AG10803 (cell line): Measurements from ENCODE around the gene SGCD.

Experiments
- DNase-seq: peaks from one replicate; pipeline ENCODE4 v3.0.0; 2010; ENCODE audit warnings: low read depth
- H3K4me3 ChIP-seq: 2 replicates; pipeline ENCODE4 v1.5.1; 2011; ENCODE audit warnings: mild to moderate bottlenecking, low read length, control low read depth
- TF ChIP-seq, protein P1 (sequence below): conservative IDR thresholded peaks from 2 replicates; pipeline ENCODE4 v1.5.1; 2011; ENCODE audit warnings: mild to moderate bottlenecking, low read length, control low read depth, inconsistent platforms

Gene SGCD

DNA sequence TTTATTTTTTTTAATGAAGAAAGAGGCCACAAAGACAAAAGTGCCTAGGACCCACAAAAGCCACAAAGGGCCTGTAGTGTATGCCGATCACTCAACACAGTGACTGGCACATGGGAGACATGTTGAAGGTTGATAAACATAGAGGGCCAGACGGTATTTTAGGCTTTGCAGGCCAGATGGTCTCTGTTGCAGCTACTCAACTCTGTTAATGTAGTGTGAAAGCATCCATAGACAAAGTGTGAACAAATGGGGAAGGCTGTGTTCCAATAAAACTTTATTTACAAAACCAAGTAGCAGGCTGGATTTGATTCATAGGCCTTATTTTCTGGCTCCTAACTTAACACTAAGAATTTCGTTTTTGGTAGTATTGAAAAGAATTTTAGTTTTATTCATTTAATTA, 139.9 kb downstream of the SGCD start:
- no peak for DNase-seq
- TF ChIP-seq, protein P1, sequence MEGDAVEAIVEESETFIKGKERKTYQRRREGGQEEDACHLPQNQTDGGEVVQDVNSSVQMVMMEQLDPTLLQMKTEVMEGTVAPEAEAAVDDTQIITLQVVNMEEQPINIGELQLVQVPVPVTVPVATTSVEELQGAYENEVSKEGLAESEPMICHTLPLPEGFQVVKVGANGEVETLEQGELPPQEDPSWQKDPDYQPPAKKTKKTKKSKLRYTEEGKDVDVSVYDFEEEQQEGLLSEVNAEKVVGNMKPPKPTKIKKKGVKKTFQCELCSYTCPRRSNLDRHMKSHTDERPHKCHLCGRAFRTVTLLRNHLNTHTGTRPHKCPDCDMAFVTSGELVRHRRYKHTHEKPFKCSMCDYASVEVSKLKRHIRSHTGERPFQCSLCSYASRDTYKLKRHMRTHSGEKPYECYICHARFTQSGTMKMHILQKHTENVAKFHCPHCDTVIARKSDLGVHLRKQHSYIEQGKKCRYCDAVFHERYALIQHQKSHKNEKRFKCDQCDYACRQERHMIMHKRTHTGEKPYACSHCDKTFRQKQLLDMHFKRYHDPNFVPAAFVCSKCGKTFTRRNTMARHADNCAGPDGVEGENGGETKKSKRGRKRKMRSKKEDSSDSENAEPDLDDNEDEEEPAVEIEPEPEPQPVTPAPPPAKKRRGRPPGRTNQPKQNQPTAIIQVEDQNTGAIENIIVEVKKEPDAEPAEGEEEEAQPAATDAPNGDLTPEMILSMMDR, result no peak
- no peak overlapping the region for H3K4me3 ChIP-seq

DNA sequence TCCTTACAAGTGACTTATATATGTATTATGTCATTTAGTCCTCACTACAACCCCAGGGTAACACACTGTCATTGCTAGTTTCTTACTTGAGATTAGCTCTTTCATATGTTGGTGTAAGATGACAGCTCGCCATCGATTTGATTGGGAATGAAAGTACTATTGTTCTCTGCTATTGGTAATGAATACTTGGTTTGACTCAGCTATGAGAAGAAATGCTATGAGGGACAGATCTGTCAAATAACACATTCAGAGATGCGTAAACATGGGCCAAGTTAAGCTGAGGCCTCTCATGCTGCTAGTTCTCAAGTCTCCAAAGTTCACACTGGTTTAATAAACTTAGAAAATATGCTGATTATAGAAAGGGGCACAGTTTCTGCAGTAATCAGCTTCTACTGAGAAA, 142.7 kb downstream of the SGCD start:
- DNase-seq, result no peak
- TF ChIP-seq, protein P1, result no peak
- no peak overlapping the region for H3K4me3 ChIP-seq

DNA sequence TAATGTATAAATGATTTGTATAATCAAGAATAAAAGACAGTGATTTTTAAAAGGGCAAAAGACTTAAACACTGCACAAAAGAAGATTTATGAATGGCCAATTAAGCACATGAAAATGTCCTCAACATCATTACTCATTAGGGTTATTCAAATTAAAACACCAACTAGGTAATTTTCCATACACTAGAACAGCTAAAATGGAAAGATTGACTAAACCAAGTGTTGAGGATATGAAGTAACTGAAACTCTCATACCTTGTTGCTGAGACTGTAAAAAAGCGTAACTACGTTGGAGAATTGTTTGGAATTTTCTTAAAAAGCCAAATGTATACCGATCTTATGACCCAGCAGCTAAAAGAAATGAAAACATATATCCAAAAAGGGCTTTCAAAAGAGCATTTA, 144.9 kb downstream of the SGCD start:
- H3K4me3 ChIP-seq, result no peak overlapping the region
- no peak for DNase-seq
- TF ChIP-seq, protein P1, result no peak

DNA sequence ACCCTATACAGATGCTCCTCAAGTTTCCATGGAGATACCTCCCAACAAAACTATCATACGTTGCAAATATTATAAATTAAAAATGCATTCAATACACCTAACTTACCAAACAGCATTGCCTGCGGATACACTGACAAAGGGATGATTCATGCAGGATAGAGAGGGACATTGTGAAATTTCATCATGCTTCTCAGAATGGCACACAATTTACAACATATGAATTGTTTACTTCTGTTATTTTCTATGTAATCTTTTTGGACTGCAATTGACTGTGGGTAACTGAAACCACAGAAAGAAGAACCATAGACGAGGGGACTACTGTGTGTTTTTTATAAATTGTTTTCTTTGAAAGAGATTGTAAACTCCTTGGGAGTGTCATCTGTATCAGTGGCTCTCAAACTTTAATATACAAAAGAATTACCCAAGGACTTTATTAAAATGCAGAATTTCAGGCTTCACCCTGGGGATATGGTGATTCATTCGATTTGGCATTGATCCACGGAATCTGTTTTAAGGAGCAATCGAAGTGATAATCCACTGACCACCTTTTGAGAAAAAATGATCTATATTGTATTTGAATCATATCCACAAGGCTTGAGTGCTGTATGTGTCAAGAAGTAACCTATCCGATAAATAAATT, 146.4 kb downstream of the SGCD start:
- peak; percentile 65 for DNase-seq
- H3K4me3 ChIP-seq, result no peak overlapping the region
- TF ChIP-seq, protein P1, result no peak

DNA sequence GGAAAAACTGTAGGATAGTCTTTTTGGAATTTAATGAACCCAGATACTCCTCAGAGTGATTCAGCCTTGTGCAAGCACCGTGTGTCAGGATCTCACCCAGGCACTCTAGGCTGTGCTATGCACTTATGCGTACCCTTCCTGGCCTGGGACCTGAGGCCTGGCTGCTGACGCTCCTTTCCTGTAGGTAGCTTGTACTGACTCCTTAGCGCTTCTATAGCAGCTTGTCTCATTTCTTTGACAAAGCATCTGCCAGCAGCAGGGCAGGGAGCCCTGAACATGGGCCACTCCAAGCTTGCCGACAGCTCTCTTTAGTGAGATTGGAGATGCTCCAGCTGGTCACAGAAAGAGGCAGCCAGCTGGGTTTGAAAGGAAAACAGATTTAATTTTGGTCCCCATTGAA, 147.3 kb downstream of the SGCD start:
- peak; percentile 68 for DNase-seq
- TF ChIP-seq, protein P1, result no peak
- H3K4me3 ChIP-seq, result no peak overlapping the region

GRCh38 chr5:156475182-156476157, 148.5 kb downstream of the SGCD start:
- H3K4me3 ChIP-seq, result peak overlapping the region; percentile 8
- TF ChIP-seq, protein P1, result peak; percentile 56
- peak; percentile 96 for DNase-seq

GRCh38 chr5:156476158-156476551, 149.2 kb downstream of the SGCD start:
- DNase-seq, result no peak
- no peak overlapping the region for H3K4me3 ChIP-seq

More at GRCh38 chr5:156476158-156476551, 149.2 kb downstream of the SGCD start:
- TF ChIP-seq, protein P1, result no peak
